ENCODE measurements around the gene TP53RK. TPM values are rescaled to one million over a fixed set of nuclear protein-coding genes. Genes with fewer than 3 reads are reported as not detected.

TP53RK gene
- total RNA-seq, 1 donor from 2014 or later, result 14.7 TPM

DNA sequence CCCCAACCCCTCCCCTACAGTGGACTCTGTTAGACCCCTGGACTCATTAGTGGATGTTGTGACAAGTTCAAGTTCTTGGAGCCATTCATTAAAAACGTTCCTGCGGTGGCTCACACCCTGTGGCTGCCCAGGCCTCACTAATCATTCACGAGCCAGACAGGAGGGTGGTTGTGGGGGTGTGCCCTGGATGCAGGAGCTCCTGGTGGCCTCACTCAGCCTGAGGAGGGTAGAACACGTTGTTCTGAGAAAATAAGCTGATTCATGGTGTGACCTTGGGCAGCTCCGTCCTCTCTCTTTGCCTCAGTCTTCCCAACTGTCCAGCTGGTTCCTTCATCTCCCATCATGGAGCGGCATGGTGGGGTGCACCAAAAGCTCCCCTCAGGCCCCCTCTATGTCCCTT lies 54.7 kb downstream of the TP53RK start:
- Mint-ChIP-seq H3K27me3 (ENCODE audit: low read depth) (peaks cover 18% of the 10 kb centered on the region), H3K27ac (no peak overlapping the region), H3K4me3 (ENCODE audit: low read depth) (no peak overlapping the region), H3K4me1 (ENCODE audit: low read depth) (peaks cover 6% of the 10 kb centered on the region), H3K9me3 (no peaks in the 10 kb centered on the region), H3K36me3 (ENCODE audit: low read depth) (no peaks in the 10 kb centered on the region)
- DNase-seq (ENCODE audit: low spot score), result no peak
- intact Hi-C loops (cut with micrococcal nuclease), result no loop called here

Other genes starting within 250 kb of the TP53RK start
- 1.2 and 1.4 TPM in 2 replicates for gene ZNF334, start 175.9 kb downstream of the TP53RK start, total RNA-seq
- gene OCSTAMP, start 138.8 kb downstream of the TP53RK start, total RNA-seq, result not detected in 2 replicates
- not detected in 2 replicates for gene SLC13A3, start 38.0 kb downstream of the TP53RK start, total RNA-seq
- not detected in 2 replicates for gene SLC2A10, start 20.2 kb upstream of the TP53RK start, total RNA-seq
- not detected in 2 replicates for gene EYA2, start 205.4 kb upstream of the TP53RK start, total RNA-seq